ENCODE results near the gene CDC20. TPM values are rescaled to one million over a fixed set of nuclear protein-coding genes. Genes with fewer than 3 reads are reported as not detected.
"Not testable (repeated sequence)": the region's sequence is repeated elsewhere in the genome, so short reads cannot be mapped to it uniquely, and the experiment has no call there.

The CDC20 gene
- total RNA-seq, 1 experiment from 2014 or later = 260 TPM

GRCh38 chr1:43387976-43388599 is 29.3 kb downstream of the CDC20 start:
- Histone ChIP-seq H3K9me3 (no peaks in the 10 kb centered on the region), H3K27me3 (no peaks in the 10 kb centered on the region), H3K4me3 (peak overlapping the region; percentile 85), H3K36me3 (peaks cover 55% of the 10 kb centered on the region)
- DNase-seq = no peak

GRCh38 chr1:43388613-43389012 is 29.8 kb downstream of the CDC20 start:
- peak overlapping the region; percentile 85 for H3K4me3 ChIP-seq
- no peaks in the 10 kb centered on the region for H3K27me3 ChIP-seq
- H3K36me3 ChIP-seq = peaks cover 50% of the 10 kb centered on the region
- no peak for DNase-seq
- no peaks in the 10 kb centered on the region for H3K9me3 ChIP-seq

- Histone ChIP-seq H3K4me3 (peak within 1 kb of the TSS; percentile 85), H3K36me3 (peaks cover 40% of the 10 kb centered on the region), H3K27me3 (no peaks in the 10 kb centered on the region), H3K9me3 (no peaks in the 10 kb centered on the region)
- DNase-seq = peak; percentile 94
These were observed 30.8 kb downstream of the CDC20 start, which contains the start of the genes MED8 and SZT2 for GRCh38 chr1:43389326-43390313. TSS of gene MED8 (minus strand) at chr1:43389800. CDS start at chr1:43389764, 36 bp downstream. TSS of gene SZT2 (plus strand) at chr1:43389899. CDS start at chr1:43389969, 70 bp downstream.

- Histone ChIP-seq H3K27me3 (no peaks in the 10 kb centered on the region), H3K4me3 (no peak overlapping the region), H3K36me3 (peaks cover 12% of the 10 kb centered on the region), H3K9me3 (no peaks in the 10 kb centered on the region)
- DNase-seq = no peak
These were observed 33.9 kb downstream of the CDC20 start for GRCh38 chr1:43392702-43393101.

- no peak for DNase-seq
- Histone ChIP-seq H3K36me3 (peaks cover 3% of the 10 kb centered on the region), H3K27me3 (no peaks in the 10 kb centered on the region), H3K4me3 (no peak overlapping the region), H3K9me3 (no peaks in the 10 kb centered on the region)
These were observed 36.7 kb downstream of the CDC20 start for GRCh38 chr1:43395523-43395922.

GRCh38 chr1:43396059-43396458 is 37.3 kb downstream of the CDC20 start:
- Histone ChIP-seq H3K9me3 (no peaks in the 10 kb centered on the region), H3K36me3 (peaks cover 3% of the 10 kb centered on the region), H3K4me3 (no peak overlapping the region), H3K27me3 (no peaks in the 10 kb centered on the region)
- DNase-seq = no peak

- DNase-seq = no peak
- Histone ChIP-seq H3K36me3 (peaks cover 3% of the 10 kb centered on the region), H3K4me3 (no peak overlapping the region), H3K27me3 (no peaks in the 10 kb centered on the region), H3K9me3 (no peaks in the 10 kb centered on the region)
These were observed 39.4 kb downstream of the CDC20 start for GRCh38 chr1:43398227-43398626.

GRCh38 chr1:43400441-43400840 is 41.7 kb downstream of the CDC20 start:
- H3K9me3 ChIP-seq, H3K4me3 ChIP-seq, H3K27me3 ChIP-seq, DNase-seq: not testable (repeated sequence)
- peaks cover 20% of the 10 kb centered on the region for H3K36me3 ChIP-seq

GRCh38 chr1:43402089-43402865 is 43.5 kb downstream of the CDC20 start:
- Histone ChIP-seq H3K9me3 (no peaks in the 10 kb centered on the region), H3K36me3 (peaks cover 33% of the 10 kb centered on the region), H3K27me3 (no peaks in the 10 kb centered on the region), H3K4me3 (no peak overlapping the region)
- DNase-seq = no peak

GRCh38 chr1:43404353-43404752 is 45.6 kb downstream of the CDC20 start:
- no peak for DNase-seq
- H3K27me3 ChIP-seq = no peaks in the 10 kb centered on the region
- no peaks in the 10 kb centered on the region for H3K9me3 ChIP-seq
- H3K36me3 ChIP-seq = peaks cover 48% of the 10 kb centered on the region
- no peak overlapping the region for H3K4me3 ChIP-seq

GRCh38 chr1:43405219-43405875 is 46.6 kb downstream of the CDC20 start:
- DNase-seq = no peak
- H3K9me3 ChIP-seq = no peaks in the 10 kb centered on the region
- H3K27me3 ChIP-seq = no peaks in the 10 kb centered on the region
- H3K4me3 ChIP-seq = no peak overlapping the region
- peaks cover 53% of the 10 kb centered on the region for H3K36me3 ChIP-seq

GRCh38 chr1:43405876-43406234 is 47.1 kb downstream of the CDC20 start:
- H3K4me3 ChIP-seq = no peak overlapping the region

GRCh38 chr1:43410571-43410970 is 51.8 kb downstream of the CDC20 start:
- no peak overlapping the region for H3K4me3 ChIP-seq
- peaks cover 40% of the 10 kb centered on the region for H3K36me3 ChIP-seq
- DNase-seq = no peak
- H3K9me3 ChIP-seq = no peaks in the 10 kb centered on the region
- no peaks in the 10 kb centered on the region for H3K27me3 ChIP-seq

More at GRCh38 chr1:43405876-43406234, 47.1 kb downstream of the CDC20 start:
- Histone ChIP-seq H3K27me3 (no peaks in the 10 kb centered on the region), H3K36me3 (peaks cover 53% of the 10 kb centered on the region), H3K9me3 (no peaks in the 10 kb centered on the region)
- no peak for DNase-seq

Data from MG63 (cell line).